ENCODE data around the gene OCIAD1.
A peak's percentile ranks its signal among the peaks of the same experiment; 100 is the strongest.
"Not testable (repeated sequence)": the region's sequence is repeated elsewhere in the genome, so short reads cannot be mapped to it uniquely, and the experiment has no call there.

OCIAD1 gene

GRCh38 chr4:48821431-48821830 lies 9.5 kb upstream of the OCIAD1 start:
- DNase-seq (ENCODE audit: low spot score), result not testable (repeated sequence)

GRCh38 chr4:48827622-48828021 lies 3.3 kb upstream of the OCIAD1 start:
- no peak for DNase-seq (ENCODE audit: low spot score)

DNA sequence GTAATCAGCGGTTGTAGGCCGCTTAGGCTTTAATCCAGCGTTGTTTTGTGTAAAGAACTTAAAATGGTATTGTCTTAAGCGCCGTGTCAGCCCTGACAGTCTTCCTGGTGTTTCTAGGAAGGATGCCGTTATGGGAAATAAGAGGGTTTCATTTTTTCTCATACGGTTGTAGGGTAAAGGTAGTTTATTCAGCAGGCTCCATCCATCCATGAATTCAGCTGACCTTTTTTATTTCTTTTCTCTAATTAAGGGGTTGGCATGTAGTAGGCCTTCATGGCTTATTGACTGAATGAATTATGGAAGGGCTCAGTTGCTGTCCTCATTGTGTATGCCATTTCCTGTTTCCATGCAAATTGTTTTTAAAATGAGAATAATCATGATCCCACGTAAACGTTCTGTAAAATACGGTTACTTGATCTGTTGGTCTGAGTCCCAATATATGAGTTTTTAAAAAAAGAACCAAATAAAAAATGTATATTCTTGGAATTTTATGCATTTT lies 693 bp downstream of the OCIAD1 start:
- DNase-seq (ENCODE audit: low spot score), result peak; percentile 36

DNA sequence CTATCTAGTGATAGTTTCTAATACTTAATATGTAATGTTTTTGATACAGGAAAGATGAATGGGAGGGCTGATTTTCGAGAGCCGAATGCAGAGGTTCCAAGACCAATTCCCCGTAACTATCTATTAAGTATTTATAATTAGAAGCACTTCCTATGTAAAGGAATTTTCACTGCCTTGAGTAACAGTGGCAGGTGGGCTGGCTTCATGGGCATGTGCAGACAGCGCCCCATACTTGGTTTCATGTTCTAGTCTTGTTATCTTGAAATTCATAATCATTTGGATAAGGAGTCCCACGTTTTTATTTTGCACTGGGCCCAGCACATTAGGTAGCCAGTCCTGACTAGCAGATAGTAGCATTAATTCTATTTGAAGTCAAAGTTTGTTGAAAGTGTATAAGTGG lies 1.7 kb downstream of the OCIAD1 start:
- DNase-seq (ENCODE audit: low spot score), result no peak

GRCh38 chr4:48836658-48837057 lies 5.8 kb downstream of the OCIAD1 start:
- DNase-seq (ENCODE audit: low spot score), result no peak

GRCh38 chr4:48841045-48841827 lies 10.3 kb downstream of the OCIAD1 start:
- no peak for DNase-seq (ENCODE audit: low spot score)

GRCh38 chr4:48844843-48845242 lies 14.0 kb downstream of the OCIAD1 start:
- no peak for DNase-seq (ENCODE audit: low spot score)

DNA sequence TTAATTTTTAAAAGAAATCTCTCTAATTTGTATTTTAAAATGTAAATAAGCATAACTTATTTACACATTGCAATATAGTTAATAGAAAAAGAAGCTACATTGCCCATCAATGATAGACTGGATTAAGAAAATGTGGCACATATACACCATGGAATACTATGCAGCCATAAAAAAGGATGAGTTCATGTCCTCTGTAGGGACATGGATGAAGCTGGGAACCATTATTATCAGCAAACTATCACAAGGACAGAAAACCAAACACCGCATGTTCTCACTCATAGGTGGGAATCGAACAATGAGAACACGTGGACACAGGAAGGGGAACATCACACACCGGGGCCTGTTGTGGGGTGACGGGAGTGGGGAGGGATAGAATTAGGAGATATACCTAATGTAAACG lies 17.9 kb downstream of the OCIAD1 start:
- DNase-seq (ENCODE audit: low spot score), result not testable (repeated sequence)

GRCh38 chr4:48851651-48852050 lies 20.8 kb downstream of the OCIAD1 start:
- no peak for DNase-seq (ENCODE audit: low spot score)

DNA sequence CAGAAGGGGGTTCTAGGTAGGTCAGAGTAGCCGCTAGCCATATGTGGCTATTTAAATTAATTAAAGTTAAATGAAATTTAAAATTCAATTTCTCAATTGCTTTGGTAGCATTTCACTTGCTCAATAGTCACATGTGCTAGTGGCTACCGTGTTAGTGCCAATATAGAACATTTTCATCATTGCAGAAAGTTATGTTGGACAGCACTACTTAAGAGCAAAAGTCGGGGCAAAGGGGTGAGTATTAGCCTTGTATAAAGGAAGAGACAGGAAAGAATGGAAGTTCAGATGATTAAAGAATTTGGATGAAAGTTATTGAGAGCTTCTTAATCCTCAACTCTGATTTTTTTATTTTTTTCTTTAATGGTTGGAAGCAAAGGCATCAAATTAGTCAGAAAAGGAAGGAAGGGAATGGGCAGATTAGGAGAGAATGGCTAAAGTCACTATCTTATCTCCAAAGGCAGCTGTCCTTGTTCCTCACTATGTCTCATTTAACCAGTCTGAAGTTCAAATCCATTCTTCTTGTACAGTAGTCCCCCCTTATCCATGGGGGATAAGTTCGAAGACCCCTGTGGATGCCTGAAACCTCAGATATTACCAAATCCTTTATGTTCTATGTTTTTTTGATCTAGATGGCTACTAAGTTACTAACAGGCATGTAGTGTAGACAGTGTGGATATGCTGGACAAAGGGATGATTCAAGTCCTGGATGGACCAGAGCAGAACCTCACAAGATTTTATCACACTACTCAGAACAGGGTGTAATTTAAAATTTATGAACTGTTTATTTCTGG lies 22.9 kb downstream of the OCIAD1 start:
- no peak for DNase-seq (ENCODE audit: low spot score)

DNA sequence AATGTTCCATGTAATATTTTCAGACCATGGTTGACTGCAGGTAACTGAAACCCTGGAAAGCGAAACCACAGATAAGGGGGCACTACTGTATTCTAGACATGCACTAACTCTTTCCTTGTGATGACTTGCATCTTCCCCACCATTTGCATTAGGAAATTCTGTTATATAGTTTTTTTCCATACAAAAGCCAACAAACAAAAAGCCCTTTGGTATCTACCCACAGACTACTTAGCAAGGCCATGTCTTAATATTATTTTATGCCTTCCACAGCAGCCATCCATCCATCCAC lies 23.5 kb downstream of the OCIAD1 start:
- no peak for DNase-seq (ENCODE audit: low spot score)

DNA sequence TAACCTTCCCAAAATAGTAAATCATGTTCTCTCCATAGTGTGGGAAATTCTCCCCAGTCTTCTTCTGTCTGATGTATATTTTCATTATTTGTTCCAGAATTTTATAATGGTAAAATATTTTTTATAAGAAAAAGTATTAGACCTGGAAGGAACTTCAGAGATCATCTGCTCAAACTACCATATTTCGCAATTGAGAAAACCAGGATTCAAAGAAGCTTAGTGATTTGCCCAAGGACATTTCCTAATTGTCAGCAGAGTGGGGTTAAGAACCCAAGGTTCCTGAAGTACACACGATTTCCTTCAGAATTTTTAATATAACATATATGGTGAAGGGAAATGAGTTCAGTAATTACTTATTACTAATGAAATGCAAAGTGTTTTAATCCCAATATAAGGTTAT lies 24.1 kb downstream of the OCIAD1 start:
- DNase-seq (ENCODE audit: low spot score), result no peak

DNA sequence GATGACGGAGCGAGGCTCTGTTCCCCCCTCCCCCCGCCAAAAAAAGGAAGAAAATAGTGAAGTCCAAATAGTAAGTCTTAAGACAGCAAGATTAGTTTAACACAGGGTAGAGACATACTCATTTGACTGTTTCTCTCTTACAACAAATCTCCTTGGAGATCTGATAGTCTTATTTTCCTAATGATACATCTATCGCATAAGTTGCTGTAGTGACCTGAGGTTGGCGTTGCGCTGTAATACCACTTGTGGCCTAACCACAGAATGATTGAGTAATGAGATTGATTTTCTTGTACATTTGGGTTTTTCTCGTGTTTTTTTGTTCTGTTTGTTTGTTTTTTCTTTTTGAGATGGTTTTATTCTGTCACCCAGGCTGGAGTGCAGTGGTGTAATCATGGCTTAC lies 27.2 kb downstream of the OCIAD1 start:
- DNase-seq (ENCODE audit: low spot score), result no peak

- DNase-seq (ENCODE audit: low spot score), result no peak
Measured at GRCh38 chr4:48862038-48862437, 31.1 kb downstream of the OCIAD1 start.

DNA sequence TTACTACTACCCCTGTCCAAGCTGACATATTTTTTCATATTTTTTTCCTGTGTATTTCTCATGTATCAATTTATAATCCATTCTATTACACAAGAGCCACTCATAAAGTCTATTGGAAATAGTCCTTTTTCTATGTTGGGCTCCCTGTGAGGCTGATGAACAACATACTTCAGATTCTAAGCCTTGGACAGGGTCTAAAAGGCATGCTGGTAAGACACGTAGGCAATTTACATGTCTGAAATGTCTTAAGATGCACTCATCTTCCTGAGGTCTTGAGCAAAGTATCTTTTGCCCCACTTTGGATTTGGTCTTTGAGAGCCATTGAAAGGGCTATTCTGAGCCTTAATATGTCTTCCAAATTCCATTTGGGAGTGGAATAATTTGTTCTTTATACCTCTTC lies 31.8 kb downstream of the OCIAD1 start:
- DNase-seq (ENCODE audit: low spot score), result no peak

- DNase-seq (ENCODE audit: low spot score), result no peak
Measured at GRCh38 chr4:48863728-48864127, 32.8 kb downstream of the OCIAD1 start.

DNA sequence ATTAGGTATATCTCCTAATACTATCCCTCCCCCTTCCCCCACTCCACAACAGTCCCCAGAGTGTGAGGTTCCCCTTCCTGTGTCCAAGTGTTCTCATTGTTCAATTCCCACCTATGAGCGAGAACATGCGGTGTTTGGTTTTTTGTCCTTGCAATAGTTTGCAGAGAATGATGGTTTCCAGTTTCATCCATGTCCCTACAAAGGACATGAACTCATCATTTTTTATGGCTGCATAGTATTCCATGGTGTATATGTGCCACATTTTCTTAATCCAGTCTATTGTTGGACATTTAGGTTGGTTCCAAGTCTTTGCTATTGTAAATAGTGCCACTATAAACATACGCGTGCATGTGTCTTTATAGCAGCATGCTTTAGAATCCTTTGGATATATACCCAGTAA lies 33.8 kb downstream of the OCIAD1 start:
- DNase-seq (ENCODE audit: low spot score), result not testable (repeated sequence)

DNA sequence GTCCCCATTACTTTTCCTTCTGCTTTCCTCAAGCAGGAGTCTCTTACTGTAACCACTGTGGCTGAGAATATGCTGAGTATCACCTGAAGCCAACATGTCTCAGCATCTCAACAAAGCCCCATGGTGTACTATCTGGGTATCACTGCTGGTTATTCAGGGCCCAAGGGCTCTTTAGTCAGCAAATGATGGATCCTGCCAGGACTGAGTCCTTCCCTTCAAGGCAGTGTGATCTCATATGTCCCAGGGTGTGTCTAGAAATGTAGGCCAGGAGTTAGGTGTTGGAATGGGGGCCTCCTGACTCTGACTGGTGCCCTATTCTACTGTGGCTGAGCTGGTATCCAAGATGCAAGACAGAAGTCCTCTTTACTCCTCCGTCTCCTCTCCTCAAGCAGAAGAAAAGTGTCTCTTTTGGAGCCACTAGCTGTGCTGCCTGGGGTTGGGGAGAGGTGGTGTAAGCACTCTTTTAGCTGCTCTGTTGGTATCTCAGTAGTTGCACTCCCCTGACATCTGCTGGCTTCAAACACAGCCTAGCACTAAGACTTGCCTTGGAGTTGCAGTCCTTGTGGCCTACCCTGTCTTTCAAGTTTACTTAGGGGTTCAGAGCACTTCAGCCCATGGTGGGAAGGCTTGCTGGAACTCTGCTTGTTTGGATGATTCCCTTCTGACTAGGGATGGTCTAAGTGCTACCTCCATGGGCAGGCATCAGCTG lies 47.1 kb downstream of the OCIAD1 start:
- no peak for DNase-seq (ENCODE audit: low spot score)

- no peak for DNase-seq (ENCODE audit: low spot score)
Measured at GRCh38 chr4:48879561-48880442, 48.9 kb downstream of the OCIAD1 start.

DNA sequence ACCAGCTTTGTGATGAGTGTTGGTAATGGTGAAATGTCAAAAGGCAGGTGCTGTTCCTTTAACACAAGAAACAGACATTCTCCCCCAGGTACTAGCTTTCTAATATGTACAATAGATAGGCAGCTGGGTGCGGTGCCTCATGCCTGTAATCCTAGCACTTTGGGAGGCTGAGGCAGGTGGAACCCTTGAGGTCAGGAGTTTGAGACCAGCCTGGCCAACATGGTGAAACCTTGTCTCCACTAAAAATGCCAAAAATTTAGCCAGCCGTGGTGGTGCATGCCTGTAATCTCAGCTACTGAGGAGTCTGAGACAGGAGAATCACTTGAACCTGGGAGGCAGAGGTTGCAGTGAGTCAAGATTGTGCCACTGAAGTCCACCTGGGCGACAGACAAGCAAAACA lies 50.8 kb downstream of the OCIAD1 start:
- DNase-seq (ENCODE audit: low spot score), result not testable (repeated sequence)

DNA sequence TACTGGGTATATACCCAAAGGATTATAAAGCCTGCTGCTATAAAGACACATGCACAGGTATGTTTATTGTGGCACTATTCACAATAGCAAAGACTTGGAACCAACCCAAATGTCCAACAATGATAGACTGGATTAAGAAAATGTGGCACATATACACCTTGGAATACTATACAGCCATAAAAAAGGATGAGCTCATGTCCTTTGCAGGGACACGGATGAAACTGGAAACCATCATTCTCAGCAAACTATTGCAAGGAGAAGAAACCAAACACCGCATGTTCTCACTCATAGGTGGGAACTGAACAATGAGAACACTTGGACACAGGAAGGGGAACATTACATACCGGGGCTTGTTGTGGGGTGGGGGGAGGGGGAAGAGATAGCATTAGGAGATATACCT lies 58.9 kb downstream of the OCIAD1 start:
- not testable (repeated sequence) for DNase-seq (ENCODE audit: low spot score)
